HUES48 (cell line): ENCODE results near the gene SLX4.
"Not testable (repeated sequence)": the region's sequence is repeated elsewhere in the genome, so short reads cannot be mapped to it uniquely, and the experiment has no call there.

Source experiments
- H3K27ac ChIP-seq: one replicate; pipeline ENCODE4 v1.7.0; 2013; ENCODE audit warnings: low read depth, low read length, inconsistent platforms
- H3K27me3 ChIP-seq: 2 replicates; pipeline ENCODE4 v1.6.1; 2013; ENCODE audit warnings: mild to moderate bottlenecking, low read length; ENCODE audit not compliant: control insufficient read depth, insufficient read depth
- H3K36me3 ChIP-seq: 2 replicates; pipeline ENCODE4 v1.6.1; 2013; ENCODE audit warnings: low read length; ENCODE audit not compliant: control insufficient read depth, insufficient read depth
- H3K4me1 ChIP-seq: 2 replicates; pipeline ENCODE4 v1.6.1; 2013; ENCODE audit warnings: mild to moderate bottlenecking, low read length; ENCODE audit not compliant: control insufficient read depth, insufficient read depth
- H3K4me3 ChIP-seq: 2 replicates; pipeline ENCODE4 v1.5.1; 2013; ENCODE audit warnings: mild to moderate bottlenecking, low read depth, low read length
- H3K9ac ChIP-seq: 2 replicates; pipeline ENCODE4 v1.6.1; 2013; ENCODE audit warnings: mild to moderate bottlenecking, low read depth, low read length, moderate library complexity
- H3K9me3 ChIP-seq: 2 replicates; pipeline ENCODE4 v1.6.1; 2013; ENCODE audit warnings: low read length; ENCODE audit not compliant: control insufficient read depth, insufficient read depth

The SLX4 gene

DNA sequence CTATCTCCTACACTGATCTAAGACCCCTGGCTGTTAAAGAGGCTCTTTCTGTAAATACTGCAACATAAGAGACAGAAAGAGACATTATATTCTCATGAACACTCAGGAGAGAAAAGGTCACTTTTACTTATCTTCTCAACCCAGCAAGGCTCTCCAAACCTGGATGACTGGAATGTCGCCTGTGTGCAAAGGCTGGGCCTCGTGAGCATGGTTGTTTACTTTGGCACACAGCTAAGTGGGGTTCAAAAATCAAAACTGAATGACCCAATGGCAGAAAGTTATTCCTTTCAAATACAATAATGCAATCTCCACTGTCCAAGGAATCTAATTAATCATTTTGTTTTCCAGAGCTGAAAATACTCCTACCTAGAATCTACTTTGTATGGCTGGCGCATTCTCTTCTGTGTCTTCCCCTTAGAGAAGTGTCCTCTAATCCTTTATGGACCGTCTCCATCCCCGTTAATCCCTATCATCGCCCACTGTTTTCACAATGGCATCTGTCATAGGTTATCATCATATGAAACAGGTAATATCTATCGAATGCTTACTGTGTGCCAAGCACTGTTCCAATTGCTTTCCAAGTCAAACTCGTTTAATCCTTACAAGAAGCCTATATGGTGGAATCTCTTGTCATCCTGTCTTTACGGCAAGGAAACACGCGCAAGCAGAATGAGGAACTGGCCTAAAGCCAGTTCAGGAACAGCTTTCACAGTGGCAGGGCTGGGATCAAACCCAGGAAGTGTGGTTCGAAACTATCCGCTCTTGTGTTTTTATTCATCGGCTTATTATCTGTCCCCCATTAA is 1.3 kb downstream of the SLX4 start:
- Histone ChIP-seq H3K4me1 (peaks cover 11% of the 10 kb centered on the region), H3K4me3 (peak overlapping the region; percentile 95), H3K9ac (no peak overlapping the region), H3K27ac (peak overlapping the region; percentile 69), H3K36me3 (peaks cover 6% of the 10 kb centered on the region; the same call in 1 of the 2 replicates), H3K9me3 (no peaks in the 10 kb centered on the region), H3K27me3 (no peaks in the 10 kb centered on the region)

DNA sequence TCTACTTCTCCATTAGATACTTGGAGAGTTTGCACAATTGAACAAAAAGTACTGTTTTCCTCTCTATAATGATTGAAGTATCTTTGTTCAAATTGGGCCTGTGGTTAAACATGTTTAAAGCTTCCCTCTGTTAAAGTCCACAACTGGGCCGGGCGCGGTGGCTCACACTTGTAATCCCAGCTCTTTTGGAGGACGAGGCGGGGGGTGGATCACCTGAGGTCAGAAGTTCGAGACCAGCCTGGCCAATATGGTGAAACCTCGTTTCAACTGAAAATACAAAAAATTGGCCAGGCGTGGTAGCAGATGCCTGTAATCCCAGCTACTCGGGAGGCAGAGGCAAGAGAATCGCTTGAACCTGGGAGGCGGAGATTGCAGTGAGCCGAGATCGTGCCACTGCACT is 2.4 kb downstream of the SLX4 start:
- H3K9ac ChIP-seq, H3K4me3 ChIP-seq: not testable (repeated sequence)

DNA sequence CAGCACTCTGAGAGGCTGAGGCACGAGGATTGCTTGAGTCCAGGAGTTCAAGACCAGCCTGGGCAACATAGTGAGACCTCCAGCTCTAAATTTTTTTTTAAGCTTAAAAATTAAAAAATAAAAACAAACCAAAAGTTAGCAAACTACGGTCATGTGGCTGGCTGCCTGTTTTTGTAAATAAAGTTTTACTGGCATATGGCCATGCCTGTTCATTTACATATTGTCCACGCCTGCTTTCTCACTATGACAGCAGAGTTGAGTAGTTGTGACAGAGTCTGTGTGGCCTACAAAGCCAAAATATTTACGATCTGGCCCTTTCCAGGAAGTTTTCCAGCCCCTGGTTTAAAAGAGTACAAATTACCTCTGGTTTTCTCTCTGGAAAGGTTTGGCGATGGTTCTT is 3.3 kb downstream of the SLX4 start:
- H3K4me3 ChIP-seq = no peak overlapping the region
- H3K9ac ChIP-seq = no peak overlapping the region
- H3K27ac ChIP-seq = no peak overlapping the region

More for the DNA sequence above, 2.4 kb downstream of the SLX4 start:
- H3K9me3 ChIP-seq, H3K27me3 ChIP-seq, H3K27ac ChIP-seq, H3K36me3 ChIP-seq: not testable (repeated sequence)
- H3K4me1 ChIP-seq = peaks cover 11% of the 10 kb centered on the region

DNA sequence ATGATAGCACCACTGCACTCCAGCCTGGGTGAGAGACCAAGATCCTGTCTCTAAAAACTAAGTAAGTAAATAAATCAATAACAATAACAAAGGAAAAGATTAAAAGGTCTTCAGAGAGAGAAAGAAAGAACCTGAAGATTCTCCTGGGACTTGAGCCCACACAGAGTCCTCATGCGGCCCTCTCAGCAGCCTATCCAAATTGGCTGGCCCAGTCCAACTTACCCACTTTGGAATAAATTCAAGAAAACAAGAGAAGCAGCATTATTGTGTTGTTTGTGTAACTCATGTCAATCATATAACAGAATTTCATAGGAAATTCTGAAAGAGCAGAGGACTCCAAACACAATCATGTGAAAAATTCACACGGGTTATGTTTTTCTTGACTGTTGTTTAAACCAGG is 3.8 kb downstream of the SLX4 start:
- Histone ChIP-seq H3K27me3 (no peaks in the 10 kb centered on the region), H3K4me1 (peaks cover 4% of the 10 kb centered on the region; the same call in 1 of the 2 replicates), H3K27ac (no peak overlapping the region), H3K9ac (no peak overlapping the region), H3K9me3 (no peaks in the 10 kb centered on the region), H3K36me3 (peaks cover 19% of the 10 kb centered on the region), H3K4me3 (no peak overlapping the region)

More for the DNA sequence above, 3.3 kb downstream of the SLX4 start:
- H3K27me3 ChIP-seq = no peaks in the 10 kb centered on the region
- peaks cover 16% of the 10 kb centered on the region for H3K36me3 ChIP-seq
- H3K9me3 ChIP-seq = no peaks in the 10 kb centered on the region
- H3K4me1 ChIP-seq = peaks cover 9% of the 10 kb centered on the region; the same call in 1 of the 2 replicates

DNA sequence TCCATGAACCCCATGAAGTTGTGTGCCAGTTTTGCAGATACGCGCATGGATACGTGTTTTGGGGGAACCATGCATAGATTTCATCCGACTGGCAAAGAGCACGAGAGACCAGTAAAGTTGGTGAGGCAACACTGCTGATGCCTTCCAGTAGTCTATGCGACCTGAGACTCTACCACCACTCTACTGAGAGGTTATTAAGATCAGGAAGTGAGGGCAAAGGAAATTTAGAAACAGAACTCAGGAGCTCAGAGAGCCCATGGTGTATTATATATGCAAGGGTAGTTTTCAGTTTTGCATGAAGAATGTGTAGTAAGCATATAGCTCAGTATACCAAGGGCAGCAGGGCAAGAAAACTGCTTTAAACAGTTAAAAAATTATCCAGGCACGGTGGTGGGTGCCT is 4.2 kb downstream of the SLX4 start:
- no peak overlapping the region for H3K27ac ChIP-seq
- H3K36me3 ChIP-seq = peaks cover 23% of the 10 kb centered on the region
- H3K4me1 ChIP-seq = peaks cover 4% of the 10 kb centered on the region; the same call in 1 of the 2 replicates
- no peaks in the 10 kb centered on the region for H3K9me3 ChIP-seq
- H3K9ac ChIP-seq = no peak overlapping the region
- no peak overlapping the region for H3K4me3 ChIP-seq
- no peaks in the 10 kb centered on the region for H3K27me3 ChIP-seq

DNA sequence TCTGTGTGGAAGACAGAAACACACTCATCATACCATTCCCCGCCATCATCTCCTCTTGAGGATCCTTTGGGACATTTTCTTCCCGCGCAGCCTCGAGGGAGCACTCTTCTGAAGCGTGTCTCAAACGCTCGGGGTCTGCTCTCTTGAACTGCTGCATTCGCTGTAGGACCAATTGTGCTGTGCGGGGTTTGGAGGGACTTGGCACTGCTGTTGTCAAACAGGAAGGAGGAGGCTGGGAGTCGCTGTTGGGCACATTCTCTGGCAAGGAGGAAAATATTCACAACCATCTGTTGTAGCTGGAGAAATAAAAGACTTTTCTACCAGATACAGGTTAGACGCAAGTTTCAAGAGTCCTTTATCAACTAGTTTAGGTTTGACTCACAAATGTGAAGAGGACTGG is 5.0 kb downstream of the SLX4 start:
- H3K4me3 ChIP-seq = no peak overlapping the region
- no peaks in the 10 kb centered on the region for H3K9me3 ChIP-seq
- peaks cover 26% of the 10 kb centered on the region for H3K36me3 ChIP-seq
- H3K27ac ChIP-seq = no peak overlapping the region
- no peak overlapping the region for H3K9ac ChIP-seq
- H3K4me1 ChIP-seq = peaks cover 4% of the 10 kb centered on the region; the same call in 1 of the 2 replicates
- H3K27me3 ChIP-seq = no peaks in the 10 kb centered on the region

DNA sequence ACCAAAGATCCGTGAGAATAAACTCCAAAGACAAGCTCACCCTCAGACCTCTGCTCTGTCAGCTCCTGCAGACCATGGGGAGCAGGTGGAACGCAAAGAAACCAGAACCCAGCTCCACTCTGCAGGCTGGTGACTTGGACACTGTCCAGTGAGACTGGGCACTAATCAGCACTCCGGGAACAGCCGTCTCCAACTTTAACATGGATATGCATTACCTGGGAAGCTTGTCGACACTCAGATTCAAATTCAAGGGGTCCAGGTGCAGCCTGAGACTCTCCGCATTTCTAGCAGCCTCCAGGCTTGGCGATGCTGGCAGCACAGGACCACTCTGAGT is 9.1 kb downstream of the SLX4 start:
- Histone ChIP-seq H3K36me3 (peaks cover 58% of the 10 kb centered on the region), H3K9ac (no peak overlapping the region), H3K9me3 (peaks cover 14% of the 10 kb centered on the region), H3K4me3 (no peak overlapping the region), H3K27me3 (no peaks in the 10 kb centered on the region), H3K4me1 (no peaks in the 10 kb centered on the region), H3K27ac (no peak overlapping the region)

DNA sequence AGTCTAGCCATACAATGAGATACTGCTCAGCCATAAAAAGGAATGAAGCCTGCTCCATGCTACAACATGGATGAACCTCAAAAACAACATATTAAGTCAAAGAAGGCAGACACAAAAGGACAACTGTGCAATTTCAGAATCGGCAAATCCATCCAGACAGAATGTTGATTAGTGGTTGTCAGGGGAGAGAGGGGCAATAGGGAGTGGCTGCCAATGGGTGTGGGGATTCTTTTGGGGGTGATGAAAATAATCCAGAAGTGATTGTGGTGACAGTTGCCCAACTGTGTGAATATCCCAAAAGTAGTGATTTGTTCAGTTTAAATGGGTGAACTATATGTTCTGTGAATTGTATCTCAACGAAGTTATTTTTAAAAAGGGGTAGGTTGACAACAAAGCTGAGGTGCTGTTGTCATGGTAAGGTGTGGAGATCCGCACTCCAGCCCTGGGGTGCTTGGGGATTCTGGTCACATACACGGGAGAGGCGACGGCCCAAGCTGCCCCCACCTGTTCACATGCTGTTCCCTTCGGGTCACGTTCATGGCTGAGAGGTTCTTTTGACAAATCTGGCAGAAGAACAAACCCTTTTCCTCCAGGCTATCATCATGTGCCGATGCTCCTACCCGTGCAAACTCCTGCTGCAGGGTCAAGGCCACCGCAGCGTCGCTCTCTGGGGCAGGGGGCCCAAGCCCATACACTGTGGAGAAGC is 9.6 kb downstream of the SLX4 start:
- Histone ChIP-seq H3K27me3 (no peaks in the 10 kb centered on the region), H3K4me1 (no peaks in the 10 kb centered on the region), H3K36me3 (peaks cover 61% of the 10 kb centered on the region), H3K9me3 (peaks cover 14% of the 10 kb centered on the region), H3K4me3 (no peak overlapping the region), H3K27ac (no peak overlapping the region), H3K9ac (no peak overlapping the region)

DNA sequence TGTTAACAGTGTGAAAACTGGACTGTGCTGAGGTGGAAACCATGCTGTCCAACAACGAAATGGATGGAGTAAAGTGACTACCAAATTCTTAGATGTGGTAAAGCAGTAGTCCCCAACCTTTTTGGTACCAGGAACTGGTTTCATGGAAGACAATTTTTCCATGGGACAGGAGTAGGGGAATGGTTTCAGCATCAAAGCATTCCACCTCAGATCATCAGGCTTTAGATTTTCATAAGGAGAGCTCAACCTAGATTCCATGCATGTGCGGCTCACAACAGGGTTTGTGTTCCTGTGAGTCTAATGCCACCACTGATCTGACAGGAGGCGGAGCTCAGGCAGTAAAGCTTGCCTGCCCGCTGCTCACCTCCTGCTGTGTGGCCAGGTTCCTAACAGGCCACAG is 11.5 kb downstream of the SLX4 start:
- Histone ChIP-seq H3K9me3 (peaks cover 14% of the 10 kb centered on the region), H3K36me3 (peaks cover 61% of the 10 kb centered on the region), H3K27me3 (no peaks in the 10 kb centered on the region), H3K27ac (no peak overlapping the region), H3K9ac (no peak overlapping the region), H3K4me1 (no peaks in the 10 kb centered on the region), H3K4me3 (no peak overlapping the region)

DNA sequence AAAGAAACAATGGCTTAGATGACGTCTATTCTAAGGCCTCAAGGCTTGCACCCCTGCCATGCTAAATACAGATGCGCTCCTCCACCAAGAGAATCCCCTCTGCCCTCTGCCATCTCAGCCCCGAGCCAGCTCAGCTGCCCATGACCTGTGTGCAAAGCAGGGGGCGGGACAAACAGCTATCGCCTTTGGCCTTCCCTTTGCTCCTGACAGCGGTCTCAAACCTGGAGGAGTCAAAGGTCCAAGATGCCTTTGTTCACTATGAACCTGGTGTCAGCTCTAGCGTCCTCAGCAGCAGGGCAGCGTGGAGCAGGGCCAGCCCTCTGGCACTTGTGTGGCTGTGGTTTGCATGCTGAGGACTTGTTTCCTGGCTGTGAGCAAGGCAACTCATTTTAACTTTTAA is 12.3 kb downstream of the SLX4 start:
- H3K36me3 ChIP-seq = peaks cover 58% of the 10 kb centered on the region
- no peak overlapping the region for H3K27ac ChIP-seq
- no peaks in the 10 kb centered on the region for H3K4me1 ChIP-seq
- peaks cover 14% of the 10 kb centered on the region for H3K9me3 ChIP-seq
- H3K9ac ChIP-seq = no peak overlapping the region
- H3K27me3 ChIP-seq = no peaks in the 10 kb centered on the region
- no peak overlapping the region for H3K4me3 ChIP-seq

DNA sequence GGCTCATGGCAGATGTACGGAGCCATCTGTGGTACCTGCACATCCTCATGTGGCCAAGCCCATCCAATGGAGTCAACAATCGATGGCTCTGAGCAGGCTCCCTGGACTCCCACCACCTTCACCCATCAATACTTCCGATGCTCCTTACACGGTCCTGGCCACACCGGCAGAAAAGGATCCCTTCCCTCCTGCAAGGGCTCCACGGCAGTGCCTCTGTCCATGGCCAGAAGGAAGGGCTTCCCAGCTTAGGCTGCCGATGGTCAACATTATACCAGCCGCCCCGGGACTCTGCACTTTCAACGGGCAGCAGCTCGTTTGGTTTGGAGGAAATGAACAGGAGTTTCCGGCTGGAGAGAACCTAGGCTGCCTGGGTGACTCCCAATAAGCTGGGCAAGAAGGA is 13.2 kb downstream of the SLX4 start:
- Histone ChIP-seq H3K4me1 (no peaks in the 10 kb centered on the region), H3K9ac (no peak overlapping the region), H3K27ac (no peak overlapping the region), H3K27me3 (no peaks in the 10 kb centered on the region), H3K36me3 (peaks cover 50% of the 10 kb centered on the region), H3K9me3 (peaks cover 14% of the 10 kb centered on the region), H3K4me3 (no peak overlapping the region)
